Endodermal cell (in vitro differentiated cells): Measurements from ENCODE around the gene PEBP1. TPM values are rescaled to one million over a fixed set of nuclear protein-coding genes. Genes with fewer than 3 reads are reported as not detected.

Experiments used
- DNase-seq: peaks from one replicate; pipeline ENCODE4 v3.0.0-alpha.2; 2017
- H3K27ac ChIP-seq: 2 replicates; pipeline ENCODE4 v1.5.1; 2013; ENCODE audit warnings: mild to moderate bottlenecking, low read depth, low read length, moderate library complexity
- H3K27me3 ChIP-seq: 2 replicates; pipeline ENCODE4 v1.6.1; 2013; ENCODE audit warnings: mild to moderate bottlenecking, low read length, moderate library complexity; ENCODE audit not compliant: insufficient read depth, control insufficient read depth, poor library complexity, severe bottlenecking
- H3K36me3 ChIP-seq: 2 replicates; pipeline ENCODE4 v1.7.0; 2013; ENCODE audit warnings: mild to moderate bottlenecking, low read length, moderate library complexity; ENCODE audit not compliant: control insufficient read depth, insufficient read depth
- H3K4me1 ChIP-seq: one replicate; pipeline ENCODE4 v1.7.0; 2013; ENCODE audit warnings: low read length; ENCODE audit not compliant: control insufficient read depth, insufficient read depth
- H3K4me3 ChIP-seq: 2 replicates; pipeline ENCODE4 v1.5.1; 2013; ENCODE audit warnings: mild to moderate bottlenecking, low read length, moderate library complexity
- H3K9ac ChIP-seq: 2 replicates; pipeline ENCODE4 v1.6.1; 2013; ENCODE audit warnings: mild to moderate bottlenecking, low read length, moderate library complexity; ENCODE audit not compliant: poor library complexity, severe bottlenecking; ENCODE audit errors: extremely low read depth
- H3K9me3 ChIP-seq: 2 replicates; pipeline ENCODE4 v1.6.1; 2013; ENCODE audit warnings: mild to moderate bottlenecking, low read length, moderate library complexity; ENCODE audit not compliant: control insufficient read depth
- H3K27ac Mint-ChIP-seq: 2 replicates; pipeline ENCODE4 v1.8.0; 2020; ENCODE audit warnings: mixed read lengths
- H3K27me3 Mint-ChIP-seq: 2 replicates; pipeline ENCODE4 v1.8.0; 2021; ENCODE audit warnings: mild to moderate bottlenecking, mixed read lengths; ENCODE audit not compliant: insufficient read depth
- H3K36me3 Mint-ChIP-seq: 2 replicates; pipeline ENCODE4 v1.8.0; 2020; ENCODE audit warnings: low read depth, mixed read lengths
- H3K4me1 Mint-ChIP-seq: 2 replicates; pipeline ENCODE4 v1.8.0; 2020; ENCODE audit warnings: mixed read lengths
- H3K4me3 Mint-ChIP-seq: 2 replicates; pipeline ENCODE4 v1.8.0; 2020; ENCODE audit warnings: mild to moderate bottlenecking, moderate library complexity, mixed read lengths
- H3K9me3 Mint-ChIP-seq: 2 replicates; pipeline ENCODE4 v1.8.0; 2020; ENCODE audit warnings: mild to moderate bottlenecking, mixed read lengths
- CTCF ChIP-seq: fragments of 200-600 bp; sonication (generic); conservative IDR thresholded peaks from 2 replicates; pipeline ENCODE4 v1.5.0; 2021; ENCODE audit warnings: antibody characterized with exemption, mild to moderate bottlenecking
- WGBS, 2 experiments: methylation state at CpG; one replicate each; pipeline versions ENCODE4 v1.1.5 to v1.1.7; 2013; ENCODE audit warnings: missing lambda C conversion rate in 2 of 2, mixed read lengths in 1 of 2; ENCODE audit not compliant: insufficient coverage in 1 of 2, insufficient read length in 1 of 2; 5-methylcytosine and 5-hydroxymethylcytosine counted together
- long read RNA-seq, 4 experiments: library from polyadenylated mRNA in 2 of 4; library from RNA in 1 of 4; library from capped mRNA in 1 of 4; stranded (forward) in 3 of 4; unstranded in 1 of 4; transcript quantifications; one replicate each; pipeline ENCODE4 v2.0.0, GENCODE V29; 2020 to 2021; ENCODE audit warnings: inconsistent platforms in 1 of 4
- polyA plus RNA-seq, 2 experiments: library from polyadenylated mRNA; stranded (reverse); fragments of 50-300 nt; gene quantifications; one replicate each; pipeline ENCODE4 v1.2.3, GENCODE V29; 2013
- total RNA-seq, 2 donors: library from RNA; stranded (reverse); fragmentation: NEBNext Ultra II Directional in 1 of 2; extraction: Animal tissue kit (Norgen Biotek cat#: 25700) in 1 of 2; gene quantifications; 2 replicates in 1 of 2; 3 replicates in 1 of 2; pipeline ENCODE4 v1.2.1, GENCODE V29; 2021

Gene PEBP1
- total RNA-seq = 100 to 1,000 TPM; 153 to 158 TPM
- polyA plus RNA-seq (2013, experiment 1 of 2) = 232 TPM
- polyA plus RNA-seq (2013, experiment 2 of 2) = 201 TPM
- long read RNA-seq, experiment 1, transcript PEBP1-201 (4 exons, 1,697 nt) = major isoform, 100 of 127 reads
- long read RNA-seq, experiment 1, partial matches to known transcripts = 18 of 127 reads
- long read RNA-seq, experiment 1, other reads (novel, unspliced or antisense) = 9 of 127 reads
- long read RNA-seq, experiment 2, transcript PEBP1-201 (4 exons, 1,697 nt) = major isoform, 380 of 390 reads
- long read RNA-seq, experiment 2, partial matches to known transcripts = 8 of 390 reads
- long read RNA-seq, experiment 2, other reads (novel, unspliced or antisense) = 2 of 390 reads
- long read RNA-seq, experiment 3, transcript PEBP1-201 (4 exons, 1,697 nt) = major isoform, 726 of 734 reads
- long read RNA-seq, experiment 3, partial matches to known transcripts = 1 of 734 reads
- long read RNA-seq, experiment 3, other reads (novel, unspliced or antisense) = 7 of 734 reads
- long read RNA-seq, experiment 4, transcript PEBP1-201 (4 exons, 1,697 nt) = major isoform, 888 of 909 reads
- long read RNA-seq, experiment 4, partial matches to known transcripts = 17 of 909 reads
- long read RNA-seq, experiment 4, other reads (novel, unspliced or antisense) = 4 of 909 reads

DNA sequence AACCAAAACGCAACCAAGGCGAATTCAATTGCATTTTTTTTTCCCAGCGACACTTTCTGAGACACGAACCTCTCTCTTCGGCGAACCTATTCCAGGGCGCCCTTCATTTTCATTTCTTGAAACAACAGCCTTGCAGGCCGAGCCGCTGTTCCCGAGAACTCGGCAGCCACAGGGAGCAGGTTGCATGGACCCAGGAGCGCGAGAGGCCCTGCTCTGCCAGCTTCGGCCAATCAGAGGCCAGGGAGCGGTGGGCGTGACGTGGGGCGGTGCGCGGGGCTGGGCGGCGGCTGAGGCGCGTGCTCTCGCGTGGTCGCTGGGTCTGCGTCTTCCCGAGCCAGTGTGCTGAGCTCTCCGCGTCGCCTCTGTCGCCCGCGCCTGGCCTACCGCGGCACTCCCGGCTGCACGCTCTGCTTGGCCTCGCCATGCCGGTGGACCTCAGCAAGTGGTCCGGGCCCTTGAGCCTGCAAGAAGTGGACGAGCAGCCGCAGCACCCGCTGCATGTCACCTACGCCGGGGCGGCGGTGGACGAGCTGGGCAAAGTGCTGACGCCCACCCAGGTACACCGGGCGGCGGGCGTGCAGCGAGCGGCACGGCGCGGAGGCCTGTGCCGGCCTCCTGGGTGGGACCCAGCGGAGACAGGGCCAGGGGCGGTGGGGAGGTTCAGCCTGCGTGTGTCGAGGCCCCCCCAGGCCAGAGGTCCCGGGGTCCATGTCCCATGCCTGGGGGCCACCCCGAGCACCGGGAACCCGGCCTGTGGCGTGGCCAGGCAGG, at the start of gene PEBP1:
Gene PEBP1 (plus strand): TSS at position 337 of the 771 bp plus-strand sequence. CDS start 86 bp downstream, at position 423.
- H3K9me3 Mint-ChIP-seq = no peaks in the 10 kb centered on the region
- H3K27me3 Mint-ChIP-seq = no peaks in the 10 kb centered on the region
- H3K9me3 ChIP-seq = no peaks in the 10 kb centered on the region
- H3K36me3 ChIP-seq = peaks cover 24% of the 10 kb centered on the region
- H3K36me3 Mint-ChIP-seq = peaks cover 28% of the 10 kb centered on the region
- TF ChIP-seq CTCF = no peak
- no peaks in the 10 kb centered on the region for H3K27me3 ChIP-seq
- H3K4me1 ChIP-seq = no peaks in the 10 kb centered on the region
- peak within 1 kb of the TSS; percentile 90 for H3K4me3 ChIP-seq
- DNase-seq = peak; percentile 97
- H3K9ac ChIP-seq = peak within 1 kb of the TSS; percentile 91
- H3K4me1 Mint-ChIP-seq = peaks cover 4% of the 10 kb centered on the region
- H3K4me3 Mint-ChIP-seq = peak within 1 kb of the TSS; percentile 78
- 2 to 3% methylated on average over 28 to 70 of the region's 70 CpGs for WGBS, 2 experiments
- H3K27ac ChIP-seq = peak within 1 kb of the TSS; percentile 60
- H3K27ac Mint-ChIP-seq = peak within 1 kb of the TSS; percentile 83

GRCh38 chr12:118089782-118090181, 46.1 kb upstream of the PEBP1 start:
- Mint-ChIP-seq H3K4me1 (no peaks in the 10 kb centered on the region), H3K27me3 (no peaks in the 10 kb centered on the region), H3K27ac (no peak overlapping the region), H3K9me3 (no peaks in the 10 kb centered on the region), H3K36me3 (peaks cover 53% of the 10 kb centered on the region), H3K4me3 (no peak overlapping the region)
- WGBS, 2 experiments = 92 to 93% methylated on average over 5 to 9 of the region's 9 CpGs
- Histone ChIP-seq H3K4me1 (no peaks in the 10 kb centered on the region), H3K36me3 (peaks cover 19% of the 10 kb centered on the region), H3K4me3 (no peak overlapping the region), H3K9ac (no peak overlapping the region), H3K27me3 (no peaks in the 10 kb centered on the region), H3K27ac (no peak overlapping the region), H3K9me3 (no peaks in the 10 kb centered on the region)
- TF ChIP-seq CTCF = no peak
- DNase-seq = no peak

DNA sequence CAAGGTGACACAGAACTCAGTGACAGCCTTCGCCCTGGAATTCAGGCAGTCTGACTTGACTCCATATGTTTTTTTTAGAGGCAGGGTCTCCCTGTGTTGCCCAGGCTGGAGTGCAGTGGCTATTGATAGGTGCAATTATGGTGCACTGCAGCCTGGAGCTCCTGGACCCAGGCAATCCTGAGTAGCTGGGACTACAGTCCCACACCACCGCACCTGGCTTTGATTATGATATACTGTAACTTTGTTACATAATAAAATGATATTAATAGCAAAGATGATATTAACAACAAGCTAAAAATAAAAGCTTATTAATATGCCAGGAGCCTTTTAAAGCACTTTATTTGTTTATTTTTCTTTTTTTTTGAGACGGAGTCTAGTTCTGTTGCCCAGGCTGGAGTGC, 41.9 kb upstream of the PEBP1 start:
- H3K9ac ChIP-seq = no peak overlapping the region
- Mint-ChIP-seq H3K36me3 (peaks cover 42% of the 10 kb centered on the region), H3K27ac (no peak overlapping the region), H3K27me3 (no peaks in the 10 kb centered on the region), H3K9me3 (no peaks in the 10 kb centered on the region), H3K4me1 (peaks cover 5% of the 10 kb centered on the region), H3K4me3 (no peak overlapping the region)
- DNase-seq = no peak
- no peak for TF ChIP-seq CTCF
- no peak overlapping the region for H3K27ac ChIP-seq
- H3K27me3 ChIP-seq = no peaks in the 10 kb centered on the region
- no peaks in the 10 kb centered on the region for H3K4me1 ChIP-seq
- peaks cover 18% of the 10 kb centered on the region for H3K36me3 ChIP-seq
- no peak overlapping the region for H3K4me3 ChIP-seq
- H3K9me3 ChIP-seq = no peaks in the 10 kb centered on the region
- WGBS, 2 experiments = 93 to 100% methylated on average over 1 to 2 of the region's 3 CpGs
